Measurements from ENCODE around the gene AZGP1.

The AZGP1 gene

DNA sequence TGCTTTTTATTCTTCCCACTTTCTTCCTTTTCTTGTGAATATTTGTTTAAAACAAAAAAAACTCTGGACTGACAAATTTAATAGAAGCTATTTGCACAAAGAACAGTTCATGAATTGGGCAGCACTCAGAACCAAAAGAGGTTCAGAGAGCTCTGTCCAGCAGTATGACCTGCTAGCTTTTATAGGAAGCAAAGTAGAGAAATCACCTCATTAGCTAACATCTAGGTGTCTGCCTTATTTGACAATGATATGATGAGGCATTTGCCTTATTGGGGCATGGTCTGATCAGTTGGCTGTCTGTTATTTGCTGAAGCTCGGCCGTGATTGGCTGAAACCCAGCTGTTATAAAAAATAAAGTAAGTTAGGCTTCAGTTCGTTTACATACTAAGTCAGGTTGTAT, 55.7 kb downstream of the AZGP1 start:
- peak overlapping the region; percentile 85; the same call in 1 of the 2 replicates for H3K9ac ChIP-seq (ENCODE audit: low read depth, low read length)

DNA sequence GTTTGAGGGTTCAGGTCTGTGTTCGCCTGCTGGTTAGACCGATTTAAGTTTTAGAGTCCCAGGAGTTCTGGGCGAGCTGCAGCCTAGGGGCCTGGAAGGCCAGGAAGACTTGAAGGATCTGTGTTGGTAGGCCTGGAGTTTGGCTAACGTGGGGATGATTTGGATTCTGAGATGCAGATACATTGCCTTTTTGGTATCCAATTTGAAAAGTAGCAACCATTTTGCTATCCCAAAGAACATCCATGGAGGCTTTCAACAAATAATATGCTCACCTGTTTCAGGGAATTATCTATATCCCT, 56.1 kb downstream of the AZGP1 start:
- H3K9me3 ChIP-seq (ENCODE audit: insufficient read depth, low read depth, low read length): 0 out of 2 replicates have a peak, but pooled peaks cover 6% of the 10 kb centered on the region
- H3K27me3 ChIP-seq (ENCODE audit: insufficient read depth, low read length): no peaks in the 10 kb centered on the region
- H3K36me3 ChIP-seq (ENCODE audit: insufficient read depth, low read depth, low read length): peaks cover 23% of the 10 kb centered on the region; the same call in 1 of the 2 replicates
- H3K9ac ChIP-seq (ENCODE audit: low read depth, low read length): peak overlapping the region; percentile 85; the same call in 1 of the 2 replicates
- H3K27ac ChIP-seq (ENCODE audit: low read length): no peak overlapping the region
- no peaks in the 10 kb centered on the region for H3K4me1 ChIP-seq (ENCODE audit: insufficient read depth, low read length)
- H3K4me3 ChIP-seq (ENCODE audit: low read length): peak overlapping the region; percentile 90

More for the DNA sequence above, 55.7 kb downstream of the AZGP1 start:
- Histone ChIP-seq H3K27me3 (ENCODE audit: insufficient read depth, low read length) (0 out of 2 replicates have a peak, but pooled peaks cover under 1% of the 10 kb centered on the region), H3K36me3 (ENCODE audit: insufficient read depth, low read depth, low read length) (peaks cover 21% of the 10 kb centered on the region; the same call in 1 of the 2 replicates), H3K4me3 (ENCODE audit: low read length) (peak overlapping the region; percentile 90), H3K9me3 (ENCODE audit: insufficient read depth, low read depth, low read length) (0 out of 2 replicates have a peak, but pooled peaks cover 6% of the 10 kb centered on the region), H3K4me1 (ENCODE audit: insufficient read depth, low read length) (no peaks in the 10 kb centered on the region), H3K27ac (ENCODE audit: low read length) (no peak overlapping the region)

DNA sequence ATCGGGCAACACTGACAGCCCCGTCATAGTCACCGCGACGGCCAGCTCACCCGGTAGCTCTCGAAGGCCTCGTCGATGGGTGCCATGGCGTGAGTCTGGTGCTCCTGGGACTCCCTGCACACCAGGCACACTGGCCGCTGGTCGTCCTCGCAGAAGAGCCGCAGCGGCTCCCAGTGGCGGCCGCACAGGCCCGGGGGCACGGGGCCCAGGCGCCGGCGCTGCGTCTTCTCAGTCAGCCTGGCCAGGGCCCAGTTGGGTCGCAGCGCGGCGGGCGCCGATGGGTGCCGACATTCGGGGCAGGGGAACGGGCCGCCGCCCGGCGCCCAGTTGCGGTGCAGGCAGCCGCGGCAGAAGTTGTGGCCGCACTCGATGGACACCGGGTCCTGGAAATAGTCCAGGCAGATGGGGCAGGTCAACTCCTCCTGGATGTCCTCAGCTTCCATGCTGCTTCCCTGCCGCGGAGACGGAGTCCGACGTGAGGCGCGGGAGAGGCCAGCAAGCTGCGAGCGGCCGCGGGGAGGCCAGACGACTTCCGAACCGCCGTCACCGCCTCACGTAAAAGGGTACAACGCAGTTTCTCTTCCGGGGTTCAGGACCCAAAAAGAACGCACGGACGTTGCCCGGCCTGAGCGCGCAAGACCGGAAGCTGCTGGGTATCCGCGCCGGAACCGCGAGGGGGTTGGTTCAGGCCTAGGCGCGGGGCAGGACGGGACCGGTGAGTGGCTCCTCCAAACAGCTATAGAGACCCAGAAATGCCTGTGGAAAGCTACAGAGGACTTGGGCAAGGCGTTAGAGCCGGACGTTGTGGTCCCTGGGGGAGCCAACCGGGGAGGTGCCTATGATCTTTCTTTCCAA, 56.6 kb downstream of the AZGP1 start, which contains the start of gene TRIM4:
Gene TRIM4 (minus strand): TSS at position 572 of the 855 bp plus-strand sequence. CDS start 129 bp downstream, at position 443.
- Histone ChIP-seq H3K9me3 (ENCODE audit: insufficient read depth, low read depth, low read length) (0 out of 2 replicates have a peak, but pooled peaks cover 6% of the 10 kb centered on the region), H3K27ac (ENCODE audit: low read length) (no peak within 1 kb of the TSS), H3K36me3 (ENCODE audit: insufficient read depth, low read depth, low read length) (peaks cover 23% of the 10 kb centered on the region; the same call in 1 of the 2 replicates), H3K9ac (ENCODE audit: low read depth, low read length) (peak within 1 kb of the TSS; percentile 85; the same call in 1 of the 2 replicates), H3K4me3 (ENCODE audit: low read length) (peak within 1 kb of the TSS; percentile 90), H3K4me1 (ENCODE audit: insufficient read depth, low read length) (no peaks in the 10 kb centered on the region), H3K27me3 (ENCODE audit: insufficient read depth, low read length) (no peaks in the 10 kb centered on the region)

Measured in iPS-20b (cell line).